IMR-90 (cell line): ENCODE data around the gene TRIM63. TPM values are rescaled to one million over a fixed set of nuclear protein-coding genes. Genes with fewer than 3 reads are reported as not detected.
A peak's percentile ranks its signal among the peaks of the same experiment; 100 is the strongest.

Experiments
- ATAC-seq: fragments of 200-7000 bp; cut with Tn5 transposase; 2 replicates; pipeline ENCODE4 v1.9.1; 2020; ENCODE audit warnings: low read depth, mild to moderate bottlenecking, moderate library complexity
- BruUV-seq: library from RNA; stranded (reverse); fragments of 400-500 nt; replicated peaks from 2 replicates; lab custom pipeline; 2021; lab: Mats Ljungman, UMichigan
- CTCF ChIA-PET: fragments of 300-600 bp; formaldehyde crosslinking; extraction: SDS; loops from one replicate; lab custom pipeline; 2021; ENCODE audit warnings: antibody characterized with exemption; lab: Yijun Ruan, JAX
- POLR2A ChIA-PET: fragments of 300-600 bp; sonication (Branson Sonifier 250); formaldehyde crosslinking; loops from one replicate; lab custom pipeline; 2022; ENCODE audit warnings: antibody characterized with exemption; ENCODE audit not compliant: unreplicated experiment; lab: Charles Lee
- DNase-seq: peaks from one replicate; pipeline ENCODE4 v3.0.0; 2013
- H2AFZ ChIP-seq: replicated peaks from 2 replicates; pipeline ENCODE3; 2013; ENCODE audit warnings: low read length, mild to moderate bottlenecking; ENCODE audit not compliant: poor library complexity
- H2AK5ac ChIP-seq: 2 replicates; pipeline ENCODE4 v1.6.1; 2013; ENCODE audit warnings: low read depth, low read length, inconsistent platforms
- H2AK9ac ChIP-seq: replicated peaks from 2 replicates; pipeline ENCODE3; 2013; ENCODE audit warnings: mild to moderate bottlenecking, low read depth, low read length, moderate library complexity; ENCODE audit not compliant: poor library complexity
- H2BK120ac ChIP-seq: 2 replicates; pipeline ENCODE4 v1.6.1; 2013; ENCODE audit warnings: low read depth, low read length, inconsistent platforms
- H2BK15ac ChIP-seq: 3 replicates; pipeline ENCODE4 v1.6.1; 2013; ENCODE audit warnings: low read depth, low read length, inconsistent platforms
- H2BK20ac ChIP-seq: 2 replicates; pipeline ENCODE4 v1.6.1; 2013; ENCODE audit warnings: low read depth, mild to moderate bottlenecking, inconsistent platforms, low read length, moderate library complexity
- H2BK5ac ChIP-seq: 2 replicates; pipeline ENCODE4 v1.6.1; 2013; ENCODE audit warnings: mild to moderate bottlenecking, low read depth, low read length, inconsistent platforms; ENCODE audit not compliant: poor library complexity, severe bottlenecking
- H3K14ac ChIP-seq: replicated peaks from 2 replicates; pipeline ENCODE4 v1.6.1; 2013; ENCODE audit warnings: low read depth, low read length, inconsistent platforms
- H3K18ac ChIP-seq: 2 replicates; pipeline ENCODE4 v1.6.1; 2013; ENCODE audit warnings: low read depth, low read length, control low read depth
- H3K23ac ChIP-seq: 2 replicates; pipeline ENCODE4 v1.6.1; 2013; ENCODE audit warnings: low read depth, low read length, inconsistent platforms
- H3K27ac ChIP-seq: 2 replicates; pipeline ENCODE4 v1.5.1; 2013; ENCODE audit warnings: mild to moderate bottlenecking, control low read depth, low read length; ENCODE audit not compliant: insufficient read depth
- H3K27me3 ChIP-seq: 2 replicates; pipeline ENCODE4 v1.6.1; 2013; ENCODE audit warnings: low read length; ENCODE audit not compliant: control insufficient read depth, insufficient read depth
- H3K36me3 ChIP-seq: 2 replicates; pipeline ENCODE4 v1.6.1; 2013; ENCODE audit warnings: low read length, mixed read lengths; ENCODE audit not compliant: control insufficient read depth, insufficient read depth
- H3K4ac ChIP-seq: 2 replicates; pipeline ENCODE4 v1.6.1; 2013; ENCODE audit warnings: low read depth, low read length, inconsistent platforms
- H3K4me1 ChIP-seq: 2 replicates; pipeline ENCODE4 v1.6.1; 2013; ENCODE audit warnings: low read length, mixed read lengths; ENCODE audit not compliant: control insufficient read depth, insufficient read depth
- H3K4me2 ChIP-seq: 2 replicates; pipeline ENCODE4 v1.6.1; 2013; ENCODE audit warnings: low read depth, mild to moderate bottlenecking, control low read depth, low read length, moderate library complexity
- H3K4me3 ChIP-seq: 2 replicates; pipeline ENCODE4 v1.5.1; 2013; ENCODE audit warnings: low read depth, mild to moderate bottlenecking, control low read depth, low read length, moderate library complexity; ENCODE audit not compliant: insufficient read depth
- H3K56ac ChIP-seq: 2 replicates; pipeline ENCODE4 v1.6.1; 2013; ENCODE audit warnings: low read length, inconsistent platforms; ENCODE audit not compliant: insufficient read depth; ENCODE audit errors: extremely low read depth
- H3K79me1 ChIP-seq, 2 experiments: 2 replicates each; pipeline ENCODE4 v1.6.1; 2013; ENCODE audit warnings: low read length in 2 of 2, inconsistent platforms in 1 of 2, low read depth in 1 of 2
- H3K9ac ChIP-seq: 2 replicates; pipeline ENCODE4 v1.6.1; 2013; ENCODE audit warnings: low read depth, low read length, control low read depth
- H3K9me1 ChIP-seq: 2 replicates; pipeline ENCODE4 v1.6.1; 2013; ENCODE audit warnings: low read length, inconsistent platforms; ENCODE audit not compliant: insufficient read depth
- H3K9me3 ChIP-seq: 2 replicates; pipeline ENCODE4 v1.6.1; 2013; ENCODE audit warnings: low read length; ENCODE audit not compliant: control insufficient read depth, insufficient read depth
- H4K20me1 ChIP-seq: 2 replicates; pipeline ENCODE4 v1.6.1; 2013; ENCODE audit warnings: low read length, inconsistent platforms; ENCODE audit not compliant: insufficient read depth
- H4K5ac ChIP-seq: 2 replicates; pipeline ENCODE4 v1.6.1; 2013; ENCODE audit warnings: mild to moderate bottlenecking, low read depth, low read length, control low read depth
- H4K8ac ChIP-seq, 2 experiments: 2 replicates each; pipeline ENCODE4 v1.6.1; 2013; ENCODE audit warnings: low read depth in 2 of 2, low read length in 2 of 2, control low read depth in 1 of 2, inconsistent platforms in 1 of 2
- H4K91ac ChIP-seq: 2 replicates; pipeline ENCODE4 v1.6.1; 2013; ENCODE audit warnings: low read depth, low read length, inconsistent platforms; ENCODE audit not compliant: insufficient read depth
- RAD21 ChIP-seq: IDR thresholded peaks from 2 replicates; pipeline ENCODE4 v1.6.1; 2012; ENCODE audit warnings: low read length, improper control_type of control experiment
- RCOR1 ChIP-seq: IDR thresholded peaks from 2 replicates; pipeline ENCODE4 v1.6.1; 2012; ENCODE audit warnings: mild to moderate bottlenecking, low read length, improper control_type of control experiment; ENCODE audit not compliant: insufficient replicate concordance
- SMC3 ChIP-seq: fragments of 150-350 bp; IDR thresholded peaks from 2 replicates; pipeline ENCODE4 v1.6.1; 2016; ENCODE audit warnings: low read depth, mild to moderate bottlenecking, antibody characterized with exemption, low read length, moderate library complexity
- WGBS, 2 experiments: methylation state at CpG; one replicate each; pipeline versions ENCODE4 v1.1.5 to v1.1.7; 2013; ENCODE audit warnings: missing lambda C conversion rate in 2 of 2; ENCODE audit not compliant: insufficient read length in 1 of 2; ENCODE audit errors: extremely low coverage in 2 of 2; 5-methylcytosine and 5-hydroxymethylcytosine counted together
- dilution Hi-C: fragments of 300-500 bp; cut with HindIII; formaldehyde crosslinking; loops from one replicate; pipeline ENCODE4 v1.14.3; 2018; ENCODE audit warnings: low sequenced_read_pairs; ENCODE audit not compliant: unreplicated experiment
- in situ Hi-C: fragments of 300-500 bp; cut with MboI; formaldehyde crosslinking; loops from 3 replicates; pipeline ENCODE4 v1.14.3; 2019; ENCODE audit warnings: low sequenced_read_pairs, inconsistent platforms, mixed read lengths
- intact Hi-C: fragments of 100-400 bp; cut with micrococcal nuclease; formaldehyde crosslinking; loops from 2 replicates; pipeline ENCODE4 v1.10.0; 2022
- polyA plus RNA-seq, 3 experiments: library from polyadenylated mRNA; depleted of rRNA; stranded (reverse); fragments of >200 nt; gene quantifications; 2 replicates each; pipeline ENCODE4 v1.2.3, GENCODE V29; 2012; ENCODE audit warnings: low replicate concordance in 1 of 3
- total RNA-seq: library from RNA; depleted of rRNA; stranded (reverse); fragments of >200 nt; gene quantifications from 2 replicates; pipeline ENCODE4 v1.2.3, GENCODE V29; 2012

Gene TRIM63
- total and polyA plus RNA-seq, 2 of the 4 experiments (the other 2 are of a cell fraction), result not detected

GRCh38 chr1:26016258-26016952, 51.0 kb downstream of the TRIM63 start:
- no peak for ATAC-seq
- Histone ChIP-seq H3K79me1 (no peaks in the 10 kb centered on the region), H4K8ac (no peak overlapping the region), H3K9me1 (peaks cover 10% of the 10 kb centered on the region), H3K4me3 (no peak overlapping the region), H2AK5ac (no peak overlapping the region), H3K18ac (no peak overlapping the region), H4K20me1 (no peaks in the 10 kb centered on the region), H3K27ac (no peak overlapping the region), H2BK5ac (no peak overlapping the region), H3K23ac (no peak overlapping the region), H2AK9ac (no peak overlapping the region), H3K4me1 (peaks cover 28% of the 10 kb centered on the region), H3K4me2 (no peak overlapping the region), H3K56ac (no peak overlapping the region), H4K91ac (no peak overlapping the region), H2BK15ac (no peak overlapping the region), H4K5ac (no peak overlapping the region), H2AFZ (no peak overlapping the region), H3K36me3 (no peaks in the 10 kb centered on the region), H2BK20ac (no peak overlapping the region), H3K9me3 (no peaks in the 10 kb centered on the region), H2BK120ac (peak overlapping the region; percentile 32; the same call in 1 of the 2 replicates), H3K27me3 (no peaks in the 10 kb centered on the region), H3K4ac (peak overlapping the region; percentile 71; the same call in 1 of the 2 replicates), H3K9ac (no peak overlapping the region), H3K14ac (no peak overlapping the region)
- no TSS peak for BruUV-seq
- in situ Hi-C loops, result no loop called here
- WGBS, 2 experiments, result 83% methylated on average over 1 of the region's 10 CpGs; no CpG with 5 or more reads in 1 of the 2 experiments
- dilution Hi-C loops, result no loop called here
- ChIA-PET POLR2A (no interaction called here), CTCF (interaction anchor here (0.6 to 1.8 kb wide), 3 partner anchors 19 to 154 kb away, joined by 3 to 5 read pairs (median 3); partner anchors contain the start of genes PAFAH2 and ZNF593)
- TF ChIP-seq RAD21 (no peak), SMC3 (no peak), RCOR1 (no peak)
- intact Hi-C loops, result no loop called here
- peak; percentile 29 for DNase-seq
